ENCODE measurements around the gene LDLRAD4.

DNA sequence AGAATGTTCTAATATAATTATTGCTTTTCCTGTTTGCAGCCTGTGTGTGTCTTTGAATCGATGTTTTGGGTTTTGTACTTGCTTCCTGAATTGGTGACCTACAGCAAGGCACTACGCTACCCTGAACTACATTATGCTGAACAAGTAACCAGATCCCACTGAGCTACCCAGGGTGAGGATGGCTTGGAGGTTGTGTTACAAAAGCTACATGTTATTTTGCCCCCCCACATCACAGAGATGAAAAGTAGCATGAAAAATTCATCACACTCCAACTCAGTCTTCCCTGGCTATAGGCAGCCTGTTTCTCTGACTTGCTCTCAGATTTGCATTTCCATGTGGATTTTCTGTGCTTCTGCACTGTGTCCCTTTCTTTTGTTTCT, 162.1 kb downstream of the LDLRAD4 start:
- TF ChIP-seq CTCF (IDR thresholded peaks at IDR 0.05; ENCODE audit: borderline replicate concordance, extremely low read depth, low read length, poor library complexity, severe bottlenecking) (no peak), EZH2 (IDR thresholded peaks at IDR 0.05; ENCODE audit: borderline replicate concordance, low read depth, low read length, severe bottlenecking) (no peak)

Data from DND-41 (cell line).